HG03432 (cell line): ENCODE results near the gene MAP3K14.

Experiments used
- ATAC-seq: cut with Tn5 transposase; IDR thresholded peaks from one replicate; pipeline ENCODE4 v1.9.1; 2021; ENCODE audit warnings: mild to moderate bottlenecking, moderate library complexity; ENCODE audit not compliant: unreplicated experiment

The MAP3K14 gene

DNA sequence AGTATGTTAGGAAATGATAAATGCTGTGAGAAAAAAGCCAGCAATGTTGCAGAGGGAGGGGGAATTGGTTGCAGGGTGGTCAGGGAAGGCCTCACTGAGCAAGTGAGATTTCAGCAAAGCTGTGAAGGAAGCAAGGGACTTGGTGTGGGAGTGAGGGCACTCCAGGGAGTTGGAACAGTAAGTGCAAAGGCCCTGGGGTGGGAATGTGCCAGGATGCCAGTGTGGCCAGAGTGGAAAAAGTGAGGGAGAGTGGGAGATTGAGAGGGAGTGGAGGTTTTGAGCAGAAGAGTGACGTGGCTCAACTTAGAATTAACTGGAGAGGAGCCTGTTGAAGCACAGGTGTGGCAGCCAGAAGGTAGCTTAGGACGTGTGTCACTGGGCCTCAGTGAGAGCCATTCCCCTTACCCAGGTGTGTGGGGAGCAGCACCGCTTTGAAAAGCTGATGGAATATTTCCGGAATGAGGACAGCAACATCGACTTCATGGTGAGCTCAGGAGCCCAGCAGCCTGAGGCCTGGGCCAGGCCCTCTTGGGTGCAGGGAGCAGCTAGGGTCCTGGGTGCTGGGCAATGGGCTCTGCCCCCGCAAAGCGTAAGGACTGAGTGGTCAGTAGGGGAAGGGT lies 78.6 kb downstream of the MAP3K14 start:
- no peak for ATAC-seq

DNA sequence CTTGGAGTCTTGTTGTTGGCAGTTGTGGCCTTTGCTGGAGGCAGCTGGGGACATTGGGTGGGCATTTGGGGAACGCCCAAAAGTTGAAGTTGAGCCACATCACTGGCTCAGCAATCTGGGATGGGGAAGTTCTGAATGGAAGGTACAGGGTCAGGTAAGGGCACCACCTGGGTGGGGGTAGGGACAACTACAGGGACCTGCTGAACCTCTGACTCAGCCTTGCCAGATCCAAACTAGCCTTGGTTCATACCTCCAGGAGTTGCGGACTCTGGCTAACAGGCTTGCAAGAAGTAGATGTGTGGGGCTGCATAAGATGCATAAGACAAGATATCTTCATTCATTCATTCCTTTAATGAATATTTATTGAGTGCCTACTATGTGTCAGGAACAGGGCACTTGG lies 79.1 kb downstream of the MAP3K14 start:
- ATAC-seq = no peak

DNA sequence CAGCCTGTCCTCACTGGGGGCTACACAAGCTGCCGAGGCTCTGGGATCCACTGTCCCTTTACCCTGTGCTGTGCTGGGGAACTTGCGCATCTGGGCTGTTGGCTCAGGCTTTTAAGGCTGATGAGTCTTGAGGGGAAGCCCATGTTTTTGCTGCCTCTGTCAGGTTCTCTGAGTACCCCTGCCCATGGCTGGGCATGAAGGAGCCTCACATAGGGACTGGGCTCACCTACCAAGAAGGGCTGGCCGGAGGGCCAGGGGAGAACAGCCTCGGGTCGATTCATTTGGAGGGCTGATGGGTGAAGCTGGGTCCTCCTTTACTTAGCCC lies 80.6 kb downstream of the MAP3K14 start:
- no peak for ATAC-seq

DNA sequence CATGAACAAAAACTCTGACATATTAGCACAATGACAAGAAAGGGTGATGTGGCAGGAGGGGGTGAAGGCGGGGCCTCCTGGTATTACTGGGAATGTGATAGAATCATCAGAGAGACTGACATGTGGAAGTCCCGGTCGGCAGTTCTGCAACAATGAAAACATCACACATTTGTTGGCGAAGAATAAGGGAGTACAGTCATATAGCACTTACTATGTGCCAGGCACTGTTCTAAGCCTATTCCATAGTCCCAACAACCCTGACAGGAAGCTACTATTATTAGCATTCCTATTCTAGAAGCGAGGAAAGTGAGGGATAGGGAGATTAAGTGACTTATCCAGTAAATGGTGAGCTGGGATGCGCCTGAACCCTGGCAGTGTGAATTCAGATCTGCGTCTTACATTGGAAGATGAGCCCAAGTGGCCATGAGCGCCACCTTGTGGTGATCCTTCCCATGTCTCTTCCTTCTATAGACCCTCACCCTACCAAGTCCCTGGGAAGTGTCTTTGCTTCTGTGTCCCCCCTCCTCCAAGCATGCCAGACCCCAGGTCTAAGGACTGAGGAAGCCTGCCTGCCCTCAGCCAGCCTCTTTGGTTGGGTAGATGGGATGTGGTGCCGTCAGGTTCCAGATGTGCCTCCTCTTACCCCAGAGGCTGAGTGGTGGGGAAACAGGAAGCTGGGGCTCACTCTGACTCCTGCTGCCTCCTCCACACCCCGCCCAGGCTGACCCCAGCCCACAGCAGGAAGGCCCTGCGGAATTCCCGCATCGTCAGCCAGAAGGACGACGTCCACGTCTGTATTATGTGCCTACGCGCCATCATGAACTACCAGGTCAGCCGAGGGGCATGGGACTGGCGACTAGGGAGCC lies 81.2 kb downstream of the MAP3K14 start:
- no peak for ATAC-seq

DNA sequence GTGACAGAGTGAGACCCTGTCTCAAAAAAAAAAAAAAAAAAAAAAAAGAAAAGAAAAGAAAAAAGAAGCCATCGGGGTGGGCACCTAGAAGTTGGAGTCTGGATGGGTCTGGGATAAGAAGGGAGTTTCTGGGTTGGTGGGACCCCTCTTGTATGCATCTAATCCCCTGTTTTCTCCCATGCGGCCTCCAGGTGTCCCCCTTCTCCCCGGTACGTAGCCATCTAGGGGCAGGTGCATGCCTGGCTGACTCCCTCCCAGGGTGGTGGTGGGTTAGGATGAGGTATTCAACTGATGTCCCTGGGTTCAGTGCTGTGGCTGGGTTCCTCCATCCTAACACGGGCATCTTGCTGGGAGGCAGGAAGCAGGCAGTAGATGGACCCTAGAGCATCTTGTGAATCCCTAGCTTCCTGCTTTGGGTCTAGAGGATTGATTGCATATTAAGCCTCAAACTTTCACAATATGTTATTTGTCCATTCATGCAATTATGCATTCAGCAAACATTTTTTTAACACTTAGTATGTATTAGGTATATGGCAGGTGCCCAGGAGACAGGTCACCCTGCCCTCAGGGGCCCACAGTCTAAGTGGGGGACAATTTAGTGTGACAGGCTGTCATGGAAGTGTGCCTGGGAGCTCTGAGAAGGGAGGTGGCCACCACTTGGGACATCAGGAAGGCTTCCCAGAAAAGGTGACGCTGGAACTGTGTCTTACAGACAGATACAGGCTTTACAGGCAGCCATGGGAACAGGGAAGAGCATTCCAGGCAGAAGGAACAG lies 82.0 kb downstream of the MAP3K14 start:
- ATAC-seq = no peak

DNA sequence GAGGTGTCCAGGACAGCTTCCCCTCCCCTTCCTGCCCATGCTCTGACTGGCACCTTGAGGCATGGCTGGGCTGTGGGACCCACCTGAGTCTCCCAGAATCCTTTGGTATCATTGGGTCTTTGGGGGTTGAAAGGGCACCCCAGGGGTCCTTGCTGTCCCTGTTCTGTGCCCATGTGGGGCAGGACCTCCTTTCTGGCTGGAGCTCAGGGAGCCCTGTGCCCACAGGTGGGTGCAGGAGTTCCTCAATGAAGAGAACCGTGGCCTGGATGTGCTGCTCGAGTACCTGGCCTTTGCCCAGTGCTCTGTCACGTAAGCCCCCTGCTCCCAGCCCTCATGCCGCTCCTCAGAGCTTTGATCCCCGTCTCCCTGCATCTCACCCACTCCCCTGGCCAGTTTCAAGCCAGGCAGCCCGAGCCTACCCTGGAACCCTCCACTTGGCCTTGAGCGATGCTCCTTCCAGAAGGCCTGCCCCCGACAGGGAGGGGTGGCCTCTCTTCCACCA lies 83.3 kb downstream of the MAP3K14 start:
- ATAC-seq = no peak

DNA sequence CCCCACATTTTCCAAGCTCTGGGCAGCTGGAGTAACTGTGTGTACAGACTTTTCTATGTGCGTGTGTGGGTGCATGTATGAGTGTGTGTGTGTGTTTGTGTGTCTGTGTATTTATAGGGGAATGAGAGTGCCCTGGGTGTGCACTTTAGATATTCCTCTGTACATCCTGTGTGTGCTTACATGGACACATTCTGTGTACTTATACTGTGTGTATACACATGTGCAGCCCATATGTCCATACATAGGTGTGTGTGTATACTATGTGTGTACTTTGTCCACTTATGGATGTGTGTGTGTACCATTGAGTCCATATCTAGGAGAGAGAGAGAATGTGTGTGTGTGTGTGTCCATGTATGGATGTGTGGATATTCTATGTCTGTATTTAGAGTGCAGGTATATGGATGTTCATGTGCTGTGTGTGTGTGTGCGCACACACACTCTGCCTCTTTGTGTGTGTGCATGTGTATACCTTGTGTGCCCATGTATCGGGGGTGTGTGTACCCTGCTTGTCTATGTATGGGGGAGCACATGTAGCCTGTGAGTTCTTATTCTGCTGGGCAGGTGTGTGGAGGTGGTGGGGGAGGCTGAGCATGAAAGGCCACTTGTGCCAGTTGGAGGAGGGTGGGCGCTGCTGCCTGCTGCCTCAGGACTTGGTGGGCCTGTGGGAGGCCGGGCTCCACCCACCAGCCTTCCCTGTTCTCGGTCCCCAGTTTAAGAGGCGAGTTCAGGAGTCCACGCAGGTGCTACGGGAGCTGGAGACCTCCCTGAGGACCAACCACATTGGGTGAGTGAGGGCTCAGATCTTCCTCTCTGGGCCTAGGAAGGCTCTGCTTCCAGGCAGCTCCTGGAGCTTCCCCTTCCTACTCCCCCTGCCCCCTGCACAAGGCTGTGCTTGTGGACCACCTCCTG lies 84.1 kb downstream of the MAP3K14 start:
- ATAC-seq = no peak

DNA sequence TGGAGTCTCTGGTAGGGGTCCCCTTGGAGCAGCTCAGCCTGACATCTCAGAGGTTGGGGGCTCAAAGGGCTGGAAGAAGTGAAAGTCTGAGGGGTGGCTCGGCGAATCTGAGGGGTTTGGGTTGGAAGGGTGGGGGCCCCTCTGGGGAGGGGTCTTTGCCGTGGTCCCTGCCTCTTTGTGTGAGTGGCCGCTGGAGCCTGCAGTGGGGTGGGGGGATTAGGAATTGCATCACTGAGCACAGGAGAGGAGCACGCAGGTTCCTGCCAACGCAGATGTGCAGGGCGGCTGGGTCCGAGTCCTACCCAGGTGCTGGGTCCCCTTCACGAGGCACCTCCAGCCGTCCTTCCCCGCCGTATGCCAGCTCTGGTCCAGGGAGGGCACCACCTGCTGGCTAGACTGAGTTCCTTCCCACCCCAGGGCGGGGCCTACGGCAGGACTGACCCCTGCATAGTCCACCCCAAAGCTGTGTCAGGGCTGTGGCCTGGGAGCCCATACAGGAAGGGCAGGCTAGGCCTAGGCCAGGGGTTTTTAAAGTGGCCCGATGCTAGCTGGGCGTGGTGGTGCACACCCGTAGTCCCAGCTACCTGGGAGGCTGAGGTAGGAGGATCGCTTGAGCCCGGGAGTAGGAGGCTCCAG lies 85.2 kb downstream of the MAP3K14 start:
- no peak for ATAC-seq

DNA sequence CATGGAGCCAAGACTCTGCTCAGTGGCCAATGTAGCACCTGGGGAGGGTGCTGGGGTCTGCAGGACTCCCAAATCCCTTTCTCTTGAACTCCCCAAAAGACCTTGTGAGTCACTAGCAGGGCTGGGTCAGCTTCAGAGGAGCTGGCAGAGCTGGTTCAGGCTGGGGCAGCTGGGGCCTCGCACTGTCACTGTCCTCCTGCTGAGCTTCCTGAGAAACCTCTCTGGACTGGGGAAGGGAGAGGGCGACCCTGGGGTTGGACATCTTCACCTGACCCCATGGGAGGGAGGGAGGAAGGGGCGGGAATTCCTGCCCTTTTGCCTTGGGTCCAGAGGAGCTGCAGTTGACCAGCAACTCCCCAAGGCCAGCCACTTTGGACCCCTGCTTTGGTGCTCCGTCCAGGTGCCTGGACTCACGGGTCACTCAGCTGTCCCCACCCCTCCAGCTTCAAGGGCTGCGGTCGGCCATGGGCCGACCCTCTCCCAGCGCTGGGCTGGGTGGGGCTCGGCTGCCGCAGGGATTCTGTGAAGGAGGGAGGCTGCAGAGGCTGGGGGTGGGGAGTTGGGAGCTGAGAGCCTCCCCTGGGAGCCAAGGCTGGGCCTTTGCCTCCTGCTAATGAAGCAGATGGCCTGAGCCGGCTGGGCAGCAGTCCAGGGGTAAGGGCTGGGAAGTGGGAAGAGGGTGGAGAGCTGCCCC lies 85.9 kb downstream of the MAP3K14 start:
- ATAC-seq = no peak

DNA sequence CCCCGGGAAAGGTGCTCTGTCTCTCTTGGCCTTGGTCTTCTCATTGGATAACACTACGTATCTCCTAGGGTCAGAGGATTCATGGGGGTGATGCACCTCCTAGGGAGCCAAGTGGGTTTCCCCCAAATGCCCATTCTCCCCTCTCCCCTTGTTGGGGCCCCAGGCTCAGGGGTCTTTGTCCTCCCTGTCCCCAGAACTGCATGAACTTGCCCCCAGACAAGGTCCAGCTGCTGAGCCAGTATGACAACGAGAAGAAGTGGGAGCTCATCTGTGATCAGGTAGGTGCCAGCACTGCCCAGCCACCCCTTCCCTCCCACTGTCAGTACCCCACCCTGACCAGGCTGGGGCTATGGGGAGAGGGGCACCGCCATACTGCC lies 86.4 kb downstream of the MAP3K14 start:
- ATAC-seq = no peak

DNA sequence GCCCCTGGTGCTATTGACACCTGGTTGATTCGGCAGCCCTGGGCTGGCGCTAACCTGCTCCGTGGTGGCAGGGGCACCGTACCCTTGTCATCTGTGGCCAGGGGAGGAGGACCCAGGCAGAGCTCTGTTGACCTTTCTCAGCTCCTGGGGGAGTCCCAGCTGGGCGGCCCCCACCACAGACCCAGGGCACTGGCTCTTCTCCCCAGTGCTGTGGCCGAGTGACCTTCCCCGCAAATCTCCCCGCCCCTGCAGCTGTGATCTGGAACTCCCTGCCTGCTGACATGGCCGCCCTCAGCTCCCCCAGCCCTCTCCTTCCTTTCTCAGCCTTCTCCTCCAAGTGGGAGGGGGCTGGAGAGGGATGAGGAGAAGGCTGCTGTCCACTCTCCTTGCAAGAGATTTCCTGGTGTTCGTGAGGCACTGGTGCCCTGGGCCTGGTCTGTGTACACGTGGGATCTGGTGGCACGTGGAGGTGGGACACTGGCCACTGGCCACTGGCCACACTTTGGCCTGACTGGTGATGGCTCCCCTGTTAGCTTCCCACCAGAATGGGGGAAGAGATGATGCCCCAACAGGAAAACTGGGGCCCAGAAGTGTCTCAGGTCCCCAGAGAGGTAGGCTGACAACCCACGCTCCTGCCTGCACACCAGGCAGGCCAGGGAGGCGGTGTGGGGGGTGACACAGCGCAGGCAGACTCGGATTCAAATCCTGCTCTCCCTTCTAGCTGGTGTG lies 87.0 kb downstream of the MAP3K14 start:
- ATAC-seq = no peak

DNA sequence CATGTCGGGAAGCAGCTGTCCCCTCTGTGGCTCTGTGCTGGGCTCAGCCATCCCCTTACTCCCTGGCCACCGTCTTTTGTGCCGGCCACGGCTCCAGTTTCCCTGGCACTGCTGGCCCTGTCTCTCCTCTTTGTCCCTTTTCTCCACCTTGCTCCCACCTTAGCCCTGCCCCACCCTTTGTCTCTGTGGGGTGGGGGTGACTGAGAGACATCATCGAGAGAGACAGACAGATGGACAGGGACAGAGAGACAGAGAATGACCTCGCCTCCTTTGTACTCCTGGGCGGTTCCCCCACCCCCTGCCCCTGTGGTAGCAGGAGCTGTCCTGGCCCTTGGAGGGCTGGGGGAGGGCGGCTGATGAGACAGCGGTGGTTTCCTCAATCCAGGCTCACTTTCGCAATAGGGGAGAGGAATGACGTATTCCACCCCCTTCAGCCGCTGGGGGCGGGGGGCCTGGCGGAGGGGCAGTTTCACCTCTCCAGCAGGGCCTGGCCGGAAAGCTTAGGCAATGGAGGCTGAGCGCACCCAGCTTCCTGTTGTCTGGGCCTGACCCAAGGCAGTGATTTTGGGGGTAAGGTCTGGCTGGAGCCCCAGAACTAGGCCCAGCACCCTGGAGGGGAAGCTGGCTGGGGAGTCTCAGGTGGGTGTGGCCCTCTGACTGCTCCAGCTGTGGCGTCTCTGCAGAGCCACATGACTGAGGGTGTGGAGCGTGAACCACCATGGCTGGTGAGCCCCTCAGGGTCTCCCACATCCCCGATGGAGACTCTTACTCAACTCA lies 87.9 kb downstream of the MAP3K14 start:
- peak; percentile 31 for ATAC-seq

DNA sequence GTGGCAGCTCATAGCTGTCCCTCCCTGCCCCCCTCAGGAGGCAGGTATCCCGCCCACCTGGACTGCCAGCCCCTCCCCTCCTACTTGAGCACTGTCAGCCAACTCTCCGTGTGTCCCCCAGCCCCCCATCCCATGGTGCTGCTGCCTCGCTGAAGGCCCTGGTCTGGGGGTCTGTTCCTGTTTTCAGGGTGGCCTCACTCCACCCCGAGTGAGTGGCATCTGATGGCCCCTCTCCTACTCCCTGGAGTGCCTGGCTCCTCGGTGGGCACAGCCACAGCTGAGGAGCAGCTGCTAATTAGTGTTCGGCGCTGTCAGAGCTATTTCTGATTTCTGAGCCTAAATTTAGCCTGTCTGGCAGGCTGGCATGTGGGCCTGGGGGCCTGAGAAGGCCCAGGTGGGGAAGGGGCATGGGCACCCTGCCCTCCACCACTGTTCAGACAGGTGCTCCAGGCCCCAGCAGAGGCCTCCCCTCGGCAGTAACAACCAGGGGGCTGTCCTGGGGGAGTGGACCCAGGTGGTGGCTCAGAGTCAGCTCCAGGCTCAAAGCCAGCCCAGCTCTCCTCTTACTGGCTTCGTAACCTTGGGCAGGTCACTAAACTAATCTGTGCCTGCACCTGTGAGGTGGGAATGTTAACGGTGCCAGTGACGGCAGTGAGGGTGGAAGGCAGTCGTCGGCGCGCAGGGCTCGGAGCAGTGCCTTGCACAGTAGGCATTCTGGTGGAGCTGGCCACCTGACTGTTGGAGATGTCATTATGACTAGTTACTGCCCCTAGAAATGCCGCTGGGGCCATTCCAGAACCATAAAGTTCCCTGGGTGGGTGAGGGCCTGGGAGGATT lies 88.7 kb downstream of the MAP3K14 start:
- no peak for ATAC-seq

DNA sequence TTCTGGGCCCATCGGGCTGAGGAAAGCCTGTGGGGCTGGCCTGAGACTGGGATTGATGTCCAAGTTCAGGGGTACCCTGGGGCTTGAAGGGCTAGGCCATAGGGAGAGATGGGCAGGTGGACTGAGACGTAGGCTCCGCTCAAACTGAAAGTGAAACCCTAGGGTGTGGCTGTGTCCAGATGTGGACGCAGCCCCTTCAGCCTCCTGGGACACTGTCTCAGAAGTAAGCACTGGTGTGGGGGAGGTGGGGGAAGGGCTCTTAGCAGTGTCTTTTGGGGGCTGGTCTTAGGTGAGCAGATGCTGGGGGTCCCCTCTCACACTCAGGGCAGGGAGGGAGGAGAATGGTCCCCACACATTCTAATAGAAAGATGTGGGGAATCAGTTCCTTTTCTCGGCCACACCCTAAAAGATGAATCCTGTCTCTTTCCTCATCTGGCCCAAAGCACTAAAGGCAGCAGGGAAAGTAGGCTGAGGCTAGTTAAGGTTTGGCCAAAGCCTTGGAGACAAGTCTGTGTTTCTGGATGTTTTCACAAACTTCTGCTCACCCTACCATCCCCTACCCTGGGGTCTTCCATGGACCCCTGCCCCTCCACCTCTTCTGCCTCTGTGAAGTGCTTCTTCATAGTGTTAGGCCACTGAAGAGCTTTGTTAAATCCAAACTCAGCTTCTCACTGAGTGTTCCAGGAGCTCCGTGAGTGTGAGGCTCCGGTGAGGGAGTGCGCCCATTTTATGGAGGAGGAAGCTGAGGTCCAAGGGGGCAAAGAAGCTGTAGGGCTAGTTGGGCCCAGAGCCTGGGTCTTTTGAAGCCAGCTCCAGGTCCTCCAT lies 89.5 kb downstream of the MAP3K14 start:
- no peak for ATAC-seq

DNA sequence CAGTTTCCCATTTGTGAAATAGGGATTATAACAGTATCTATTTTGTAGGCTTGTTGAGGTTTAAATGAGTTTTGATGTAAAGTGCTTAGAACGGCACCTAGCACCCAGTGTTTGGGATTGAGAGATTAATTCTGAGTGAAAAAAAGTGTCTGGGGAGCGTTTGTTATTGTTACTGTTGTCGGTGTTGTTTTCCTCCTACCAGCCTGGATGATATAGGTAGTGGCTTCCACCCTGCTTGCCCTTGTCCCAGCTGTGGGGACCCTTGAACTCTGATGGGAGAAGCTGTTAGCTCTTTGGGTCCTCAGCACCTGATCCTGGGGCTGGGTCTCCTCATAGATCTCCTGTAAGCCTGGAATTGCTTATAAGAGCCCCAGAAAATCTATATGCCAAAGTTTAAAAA lies 90.2 kb downstream of the MAP3K14 start:
- ATAC-seq = no peak

DNA sequence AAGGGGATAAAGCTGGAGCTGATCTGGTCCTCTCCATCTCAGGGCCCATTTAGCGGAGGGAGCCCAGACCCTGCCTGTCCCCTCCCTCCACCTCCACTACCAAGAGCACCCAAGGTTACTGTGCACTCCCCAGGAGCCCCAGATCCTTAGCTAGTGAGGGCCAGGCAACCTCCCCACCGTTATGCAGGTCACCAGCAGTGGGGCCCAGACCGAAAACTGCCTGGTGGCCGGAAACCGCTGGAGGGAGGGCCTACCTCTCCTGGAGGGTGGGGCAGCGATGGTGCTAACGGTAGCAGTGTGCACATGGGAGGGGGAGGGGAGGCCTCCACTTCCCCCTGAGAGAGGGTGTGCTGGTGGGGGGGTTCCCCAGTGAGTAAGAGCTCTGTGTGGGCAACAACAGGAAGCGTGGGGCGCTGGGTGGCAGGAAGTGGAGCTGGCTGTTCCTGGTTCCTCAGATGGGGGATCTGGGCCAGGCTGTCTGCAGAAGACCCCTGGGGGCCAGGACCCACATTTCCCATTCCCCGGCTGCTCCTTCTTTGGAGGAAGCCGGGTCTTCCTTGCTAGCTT lies 90.8 kb downstream of the MAP3K14 start:
- ATAC-seq = peak; percentile 44
